Neuronal stem cell (in vitro differentiated cells): ENCODE data around the gene RARB.

Experiments used
- DNase-seq: peaks from one replicate; pipeline ENCODE4 v3.0.0-alpha.2; 2013; ENCODE audit warnings: low spot score
- H2AFZ ChIP-seq: one replicate; pipeline ENCODE4 v1.6.1; 2013; ENCODE audit warnings: mild to moderate bottlenecking, low read length, inconsistent platforms
- H2AK5ac ChIP-seq: 2 replicates; pipeline ENCODE4 v1.6.1; 2013; ENCODE audit warnings: low read depth, mild to moderate bottlenecking, inconsistent platforms, low read length, moderate library complexity, mixed read lengths
- H2BK120ac ChIP-seq: 2 replicates; pipeline ENCODE4 v1.6.1; 2013; ENCODE audit warnings: low read depth, mild to moderate bottlenecking, inconsistent platforms, low read length, moderate library complexity, mixed read lengths
- H2BK12ac ChIP-seq: one replicate; pipeline ENCODE4 v1.6.1; 2013; ENCODE audit warnings: low read length, inconsistent platforms
- H2BK15ac ChIP-seq: 2 replicates; pipeline ENCODE4 v1.6.1; 2013; ENCODE audit warnings: mild to moderate bottlenecking, low read length, inconsistent platforms, mixed read lengths
- H2BK5ac ChIP-seq: one replicate; pipeline ENCODE4 v1.6.1; 2013; ENCODE audit warnings: inconsistent platforms, mild to moderate bottlenecking, low read length, moderate library complexity
- H3K14ac ChIP-seq: one replicate; pipeline ENCODE4 v1.6.1; 2013; ENCODE audit warnings: low read length, inconsistent platforms
- H3K18ac ChIP-seq: 2 replicates; pipeline ENCODE4 v1.6.1; 2013; ENCODE audit warnings: low read length, inconsistent platforms
- H3K23ac ChIP-seq: 2 replicates; pipeline ENCODE4 v1.6.1; 2013; ENCODE audit warnings: low read depth, mild to moderate bottlenecking, mixed read lengths, low read length, inconsistent platforms; ENCODE audit not compliant: poor library complexity
- H3K27ac ChIP-seq: replicated peaks from 3 replicates; pipeline ENCODE4 v1.5.1; 2013; ENCODE audit warnings: low read length, inconsistent platforms
- H3K27me3 ChIP-seq, 3 experiments: 2 replicates each; pipeline ENCODE4 v1.6.1; 2013; ENCODE audit warnings: low read length in 3 of 3, mild to moderate bottlenecking in 2 of 3, inconsistent platforms in 1 of 3, low read depth in 1 of 3, mixed read lengths in 1 of 3, moderate library complexity in 1 of 3; ENCODE audit not compliant: control insufficient read depth in 3 of 3, insufficient read depth in 3 of 3
- H3K36me3 ChIP-seq, 2 donors: replicated peaks in 1 of 2; 2 replicates each; pipeline ENCODE4 v1.6.1; 2013; ENCODE audit warnings: low read length in 2 of 2; ENCODE audit not compliant: control insufficient read depth in 2 of 2, insufficient read depth in 2 of 2
- H3K4ac ChIP-seq: 2 replicates; pipeline ENCODE4 v1.6.1; 2013; ENCODE audit warnings: inconsistent platforms, mild to moderate bottlenecking, low read length, moderate library complexity
- H3K4me1 ChIP-seq, 2 donors: 1 replicate in 1 of 2; 2 replicates in 1 of 2; pipeline ENCODE4 v1.6.1; 2013; ENCODE audit warnings: low read length in 2 of 2, low read depth in 1 of 2; ENCODE audit not compliant: control insufficient read depth in 2 of 2, insufficient read depth in 1 of 2
- H3K4me2 ChIP-seq: one replicate; pipeline ENCODE4 v1.6.1; 2013; ENCODE audit warnings: mild to moderate bottlenecking, low read length, inconsistent platforms; ENCODE audit not compliant: insufficient read depth, poor library complexity, severe bottlenecking
- H3K4me3 ChIP-seq, 2 donors: 2 replicates each; pipeline ENCODE4 v1.5.1; 2013; ENCODE audit warnings: low read length in 2 of 2, mild to moderate bottlenecking in 2 of 2, inconsistent platforms in 1 of 2, moderate library complexity in 1 of 2
- H3K79me1 ChIP-seq: one replicate; pipeline ENCODE4 v1.6.1; 2013; ENCODE audit warnings: low read depth, mild to moderate bottlenecking, inconsistent platforms, low read length, moderate library complexity
- H3K9ac ChIP-seq: one replicate; pipeline ENCODE4 v1.6.1; 2013; ENCODE audit warnings: mild to moderate bottlenecking, low read depth, low read length, inconsistent platforms; ENCODE audit not compliant: poor library complexity
- H3K9me3 ChIP-seq, 2 donors: replicated peaks in 1 of 2; 2 replicates each; pipeline versions ENCODE3 to v1.6.1; 2013; ENCODE audit warnings: low read length in 2 of 2, mild to moderate bottlenecking in 2 of 2, inconsistent platforms in 1 of 2, low read depth in 1 of 2, mixed read lengths in 1 of 2, moderate library complexity in 1 of 2; ENCODE audit not compliant: control insufficient read depth in 2 of 2, insufficient read depth in 1 of 2
- H4K8ac ChIP-seq: one replicate; pipeline ENCODE4 v1.6.1; 2013; ENCODE audit warnings: low read depth, mild to moderate bottlenecking, inconsistent platforms, low read length, moderate library complexity
- H4K91ac ChIP-seq: one replicate; pipeline ENCODE4 v1.6.1; 2013; ENCODE audit warnings: low read length, low read depth, mild to moderate bottlenecking, inconsistent platforms; ENCODE audit not compliant: poor library complexity
- WGBS, 2 donors: extraction: QIAGEN DNeasy Blood & Tissue Kit; methylation state at CpG; one replicate each; pipeline ENCODE4 v1.1.7; 2013; ENCODE audit warnings: missing lambda C conversion rate in 2 of 2, mixed read lengths in 1 of 2; ENCODE audit not compliant: insufficient read length in 2 of 2, insufficient replicate concordance in 1 of 2; ENCODE audit errors: extremely low coverage in 2 of 2; 5-methylcytosine and 5-hydroxymethylcytosine counted together

The RARB gene

DNA sequence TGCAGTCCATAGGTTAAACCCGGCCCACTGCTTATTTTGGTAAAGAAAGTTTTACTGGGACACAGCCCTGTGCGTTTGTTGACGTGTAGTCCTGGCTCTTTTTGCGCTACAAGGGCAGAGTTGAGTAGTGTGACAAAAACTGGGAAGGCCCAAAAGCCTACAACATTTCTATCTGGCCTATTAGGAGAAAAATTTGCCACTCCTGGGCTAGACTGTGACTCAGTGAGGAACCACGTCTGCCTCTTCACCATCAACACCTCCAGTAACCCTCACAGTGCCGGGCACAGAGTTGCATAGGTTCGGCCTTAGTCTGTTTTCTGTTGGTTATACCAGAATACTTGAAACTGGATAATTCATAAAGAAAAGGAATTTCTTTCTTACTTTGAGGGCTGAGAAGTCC, 126.3 kb downstream of the RARB start:
- Histone ChIP-seq H3K4me1 (peaks cover 0 to 4% of the 10 kb centered on the region in 2 donors), H3K4me2 (no peak overlapping the region), H4K91ac (no peak overlapping the region), H3K36me3 (no peaks in the 10 kb centered on the region), H3K27me3 (no peaks in the 10 kb centered on the region), H2AFZ (no peak overlapping the region), H3K27ac (no peak overlapping the region), H3K4ac (no peak overlapping the region), H3K79me1 (no peaks in the 10 kb centered on the region), H3K23ac (no peak overlapping the region), H3K9me3 (no peaks in the 10 kb centered on the region), H3K9ac (no peak overlapping the region), H2BK15ac (no peak overlapping the region), H3K14ac (no peak overlapping the region), H2BK12ac (no peak overlapping the region), H3K4me3 (no peak overlapping the region), H4K8ac (no peak overlapping the region), H3K18ac (no peak overlapping the region), H2AK5ac (no peak overlapping the region), H2BK5ac (no peak overlapping the region), H2BK120ac (no peak overlapping the region)
- no CpG with 5 or more reads among the region's 7 CpGs for WGBS, 2 donors
- no peak for DNase-seq

DNA sequence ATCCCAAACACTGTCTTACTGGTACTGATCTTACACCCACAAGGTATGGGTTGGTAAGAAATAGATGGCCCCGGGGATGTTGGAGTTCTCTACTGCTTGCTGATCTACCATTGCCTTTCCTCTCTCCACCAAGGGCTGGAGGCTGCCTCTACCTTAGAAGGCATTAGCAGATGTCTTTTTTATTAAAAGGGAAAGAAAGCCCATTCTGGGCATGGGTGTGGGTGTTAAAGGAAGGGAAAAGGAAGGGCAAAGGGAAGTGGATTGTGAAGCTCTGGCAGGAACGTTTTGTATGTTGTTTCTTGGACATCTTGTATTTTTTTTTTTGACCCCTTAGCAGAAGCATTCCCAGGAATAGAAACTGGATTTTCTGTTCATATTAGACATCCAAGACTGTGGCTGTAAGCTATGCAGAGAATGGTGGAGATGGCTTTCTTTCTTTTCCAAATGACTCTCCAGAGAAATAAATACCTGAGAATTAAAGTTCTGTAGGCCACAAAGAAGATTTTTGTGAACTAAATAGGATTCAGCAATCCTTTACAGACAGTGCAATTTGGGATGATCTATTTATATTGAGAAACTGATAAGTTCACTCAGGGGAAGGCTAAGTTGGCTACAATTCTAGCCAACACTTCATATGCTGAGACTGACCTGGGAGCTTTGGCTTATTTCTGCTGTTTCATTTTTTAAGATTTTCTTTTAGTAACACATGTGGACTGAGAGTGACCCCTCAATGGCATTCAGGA, 127.8 kb downstream of the RARB start:
- no peaks in the 10 kb centered on the region for H3K27me3 ChIP-seq
- H4K8ac ChIP-seq: no peak overlapping the region
- no peak overlapping the region for H2AK5ac ChIP-seq
- H3K14ac ChIP-seq: no peak overlapping the region
- peaks cover 0 to 4% of the 10 kb centered on the region in 2 donors for H3K4me1 ChIP-seq
- H3K18ac ChIP-seq: no peak overlapping the region
- H3K36me3 ChIP-seq: no peaks in the 10 kb centered on the region
- no peak overlapping the region for H3K4me3 ChIP-seq
- no peak overlapping the region for H2BK120ac ChIP-seq
- H2BK5ac ChIP-seq: no peak overlapping the region
- no peak overlapping the region for H3K4ac ChIP-seq
- WGBS, 2 donors: no CpG with 5 or more reads among the region's 2 CpGs
- H3K79me1 ChIP-seq: no peaks in the 10 kb centered on the region
- no peak for DNase-seq
- no peak overlapping the region for H3K9ac ChIP-seq
- no peak overlapping the region for H2AFZ ChIP-seq
- H3K9me3 ChIP-seq: no peaks in the 10 kb centered on the region
- H2BK15ac ChIP-seq: no peak overlapping the region
- no peak overlapping the region for H2BK12ac ChIP-seq
- no peak overlapping the region for H4K91ac ChIP-seq
- H3K27ac ChIP-seq: no peak overlapping the region
- H3K23ac ChIP-seq: no peak overlapping the region
- no peak overlapping the region for H3K4me2 ChIP-seq

DNA sequence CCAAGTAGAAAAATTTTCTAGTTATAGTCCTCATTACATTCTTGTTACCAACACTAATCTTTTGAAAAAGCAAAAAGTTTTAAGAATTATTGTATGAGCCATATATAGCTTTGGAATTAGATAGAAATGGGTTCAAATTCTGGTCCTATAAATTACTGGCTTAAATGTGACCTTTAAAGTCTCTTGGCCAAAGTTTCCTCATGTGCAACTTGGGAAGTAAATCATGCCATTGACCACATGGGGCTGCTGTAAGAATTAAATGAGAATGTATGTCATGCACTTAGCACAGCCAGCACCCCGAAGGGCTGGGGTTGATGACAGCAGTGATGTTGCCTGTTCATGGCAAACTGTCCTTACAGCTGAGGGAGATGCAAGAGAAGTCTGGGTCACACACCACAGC, 128.4 kb downstream of the RARB start:
- Histone ChIP-seq H2AK5ac (no peak overlapping the region), H4K91ac (no peak overlapping the region), H3K4me3 (no peak overlapping the region), H3K36me3 (no peaks in the 10 kb centered on the region), H3K27me3 (no peaks in the 10 kb centered on the region), H2BK5ac (no peak overlapping the region), H2BK15ac (no peak overlapping the region), H3K9ac (no peak overlapping the region), H3K79me1 (no peaks in the 10 kb centered on the region), H3K23ac (no peak overlapping the region), H3K18ac (no peak overlapping the region), H3K27ac (no peak overlapping the region), H2BK120ac (no peak overlapping the region), H4K8ac (no peak overlapping the region), H2BK12ac (no peak overlapping the region), H3K4me2 (no peak overlapping the region), H3K14ac (no peak overlapping the region), H3K9me3 (no peaks in the 10 kb centered on the region), H3K4ac (no peak overlapping the region), H3K4me1 (peaks cover 0 to 4% of the 10 kb centered on the region in 2 donors), H2AFZ (no peak overlapping the region)
- no CpG with 5 or more reads among the region's 1 CpG for WGBS, 2 donors
- DNase-seq: no peak

DNA sequence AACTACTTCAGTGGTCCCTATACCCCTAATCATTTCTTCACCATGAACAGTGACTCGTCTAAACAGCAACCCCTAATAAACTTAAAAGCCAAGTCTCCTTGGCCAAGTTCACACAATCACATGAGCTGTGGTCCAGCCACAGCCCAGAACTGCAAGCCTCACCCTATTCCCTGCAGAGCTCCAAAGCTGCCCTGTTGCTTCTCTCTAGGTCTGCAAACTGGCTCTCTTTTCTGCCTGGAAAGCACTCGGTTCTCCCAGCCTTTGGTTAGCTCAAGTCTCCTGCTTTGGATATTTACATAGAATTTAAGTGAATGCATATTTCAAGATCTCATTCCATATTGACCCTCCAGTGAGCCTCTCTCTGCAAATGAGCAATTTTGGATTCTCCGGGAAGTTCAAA, 129.6 kb downstream of the RARB start:
- no peak overlapping the region for H2BK15ac ChIP-seq
- H2BK12ac ChIP-seq: no peak overlapping the region
- H3K9ac ChIP-seq: no peak overlapping the region
- H3K4ac ChIP-seq: no peak overlapping the region
- DNase-seq: no peak
- H3K4me2 ChIP-seq: no peak overlapping the region
- H2BK120ac ChIP-seq: no peak overlapping the region
- no peak overlapping the region for H2AK5ac ChIP-seq
- no peak overlapping the region for H3K18ac ChIP-seq
- no peak overlapping the region for H2BK5ac ChIP-seq
- H3K23ac ChIP-seq: no peak overlapping the region
- no peak overlapping the region for H4K91ac ChIP-seq
- H3K36me3 ChIP-seq: no peaks in the 10 kb centered on the region
- H2AFZ ChIP-seq: no peak overlapping the region
- H3K27ac ChIP-seq: no peak overlapping the region
- H3K27me3 ChIP-seq: no peaks in the 10 kb centered on the region
- no peak overlapping the region for H4K8ac ChIP-seq
- peaks cover 0 to 4% of the 10 kb centered on the region in 2 donors for H3K4me1 ChIP-seq
- H3K9me3 ChIP-seq: no peaks in the 10 kb centered on the region
- no peak overlapping the region for H3K14ac ChIP-seq
- H3K79me1 ChIP-seq: no peaks in the 10 kb centered on the region
- WGBS, 2 donors: no CpG with 5 or more reads among the region's 3 CpGs
- H3K4me3 ChIP-seq: no peak overlapping the region
